Renal cortical epithelial cell (primary cell): ENCODE data around the gene CLCNKA. TPM values are rescaled to one million over a fixed set of nuclear protein-coding genes. Genes with fewer than 3 reads are reported as not detected.
"Not testable (repeated sequence)": the region's sequence is repeated elsewhere in the genome, so short reads cannot be mapped to it uniquely, and the experiment has no call there.

Experiments used
- DNase-seq: peaks from one replicate; pipeline ENCODE4 v3.0.0-alpha.2; 2011; ENCODE audit warnings: low read depth
- total RNA-seq: library from RNA; depleted of rRNA; stranded (reverse); fragments of >200 nt; gene quantifications from 2 replicates; pipeline ENCODE4 v1.2.3, GENCODE V29; 2014

Gene CLCNKA
- total RNA-seq, 1 donor from 2014 or later: 0.20 TPM

GRCh38 chr1:16017461-16018303 is 4.2 kb upstream of the CLCNKA start, which contains the start of gene HSPB7:
Gene HSPB7, minus strand, starts transcription at chr1:16018043. Its CDS starts 80 bp downstream, at chr1:16017963.
- DNase-seq: no peak

GRCh38 chr1:16018308-16018707 is 3.5 kb upstream of the CLCNKA start:
- DNase-seq: no peak

- no peak for DNase-seq
These were observed 2.8 kb upstream of the CLCNKA start for GRCh38 chr1:16018749-16019643.

GRCh38 chr1:16019644-16020277 is 2.1 kb upstream of the CLCNKA start:
- peak; percentile 28 for DNase-seq

- DNase-seq: no peak
These were observed 1.5 kb upstream of the CLCNKA start for GRCh38 chr1:16020325-16020724.

- not testable (repeated sequence) for DNase-seq
These were observed 958 bp upstream of the CLCNKA start for GRCh38 chr1:16020878-16021277.

GRCh38 chr1:16022393-16022792 is 557 bp downstream of the CLCNKA start:
- DNase-seq: no peak

GRCh38 chr1:16023050-16023653 is 1.3 kb downstream of the CLCNKA start:
- no peak for DNase-seq

GRCh38 chr1:16026302-16026701 is 4.5 kb downstream of the CLCNKA start:
- DNase-seq: not testable (repeated sequence)

GRCh38 chr1:16026723-16027484 is 5.1 kb downstream of the CLCNKA start:
- DNase-seq: no peak

GRCh38 chr1:16028237-16029002 is 6.6 kb downstream of the CLCNKA start:
- DNase-seq: no peak

- not testable (repeated sequence) for DNase-seq
These were observed 7.1 kb downstream of the CLCNKA start for GRCh38 chr1:16029003-16029268.

GRCh38 chr1:16029288-16029687 is 7.5 kb downstream of the CLCNKA start:
- no peak for DNase-seq

- DNase-seq: no peak
These were observed 9.7 kb downstream of the CLCNKA start for GRCh38 chr1:16031551-16031950.

GRCh38 chr1:16032388-16033102 is 10.7 kb downstream of the CLCNKA start:
- DNase-seq: peak; percentile 63

- DNase-seq: not testable (repeated sequence)
These were observed 11.3 kb downstream of the CLCNKA start for GRCh38 chr1:16033103-16033632.

- not testable (repeated sequence) for DNase-seq
These were observed 14.6 kb downstream of the CLCNKA start for GRCh38 chr1:16036461-16036860.

GRCh38 chr1:16038620-16038912 is 16.7 kb downstream of the CLCNKA start:
- peak; percentile 5 for DNase-seq

- DNase-seq: not testable (repeated sequence)
These were observed 18.0 kb downstream of the CLCNKA start for GRCh38 chr1:16039871-16040270.

GRCh38 chr1:16041200-16041599 is 19.4 kb downstream of the CLCNKA start:
- DNase-seq: no peak
